Measurements from ENCODE around the gene IP6K1. TPM values are rescaled to one million over a fixed set of nuclear protein-coding genes. Genes with fewer than 3 reads are reported as not detected.

Gene IP6K1
- total RNA-seq, 1 experiment from 2014 or later: 30.6 TPM

- Histone ChIP-seq H3K9me2 (ENCODE audit: insufficient read depth) (no peaks in the 10 kb centered on the region), H2AFZ (ENCODE audit: low read depth, low read length, poor library complexity, severe bottlenecking) (no peak overlapping the region), H3K4me2 (ENCODE audit: low read length) (no peak overlapping the region), H3K27ac (ENCODE audit: low read depth, low read length) (no peak overlapping the region), H3K9me3 (ENCODE audit: control insufficient read depth in 1 of 2, insufficient read depth in 1 of 2, low read depth in 1 of 2, low read length in 2 of 2) (no peaks in the 10 kb centered on the region), H3K27me3 (ENCODE audit: insufficient read depth, low read length) (no peaks in the 10 kb centered on the region), H3K9ac (ENCODE audit: low read length) (no peak overlapping the region), H4K20me1 (ENCODE audit: insufficient read depth) (no peaks in the 10 kb centered on the region), H3K4me3 (replicated peaks in 1 of 2; ENCODE audit: low read depth in 1 of 2, low read length in 2 of 2) (no peak overlapping the region), H3K79me2 (ENCODE audit: insufficient read depth, low read length) (peaks cover 50% of the 10 kb centered on the region), H3K4me1 (ENCODE audit: control insufficient read depth in 1 of 2, insufficient read depth in 2 of 2, low read length in 2 of 2) (no peaks in the 10 kb centered on the region), H3K36me3 (ENCODE audit: control insufficient read depth in 1 of 2, insufficient read depth in 2 of 2, low read length in 2 of 2) (peaks cover 0 to 6% of the 10 kb centered on the region in 2 experiments; a peak in 2 of 4 replicates)
- ChIA-PET POLR2A (no interaction called here), CTCF (no interaction called here), RAD21 (ENCODE audit: low non-redundant PET in 1 of 2, low total read pairs in 2 of 2, uncharacterized antibody in 2 of 2, unreplicated experiment in 2 of 2) (no interaction called here)
- intact Hi-C loops (cut with micrococcal nuclease): no loop called here
- DNase-seq (ENCODE audit: low read depth, low spot score): no peak
- no TSS peak for BruUV-seq (replicated peaks)
- TF ChIP-seq ELF1 (IDR thresholded peaks at IDR 0.05; ENCODE audit: borderline replicate concordance, low read depth): no peak
- TF ChIP-seq EGR1 (IDR thresholded peaks at IDR 0.05; ENCODE audit: low read depth): no peak
- TF ChIP-seq RAD21 (IDR thresholded peaks at IDR 0.05; ENCODE audit: low read depth): no peak
- TF ChIP-seq ZBTB33 (IDR thresholded peaks at IDR 0.05; ENCODE audit: extremely low read depth, insufficient replicate concordance, low read length): no peak
- TF ChIP-seq SIN3A (IDR thresholded peaks at IDR 0.05; ENCODE audit: low read depth): no peak
- TF ChIP-seq CBX3 (IDR thresholded peaks at IDR 0.05; ENCODE audit: low read depth): no peak
- no peak for TF ChIP-seq SRF (IDR thresholded peaks at IDR 0.05; ENCODE audit: low read depth)
- TF ChIP-seq POLR2A (IDR thresholded peaks at IDR 0.05; ENCODE audit: borderline replicate concordance, extremely low read depth, insufficient read depth, insufficient read length): no peak
- no peak for TF ChIP-seq FOSL1 (IDR thresholded peaks at IDR 0.05; ENCODE audit: low read depth)
- no peak for ATAC-seq
These were observed 38.4 kb downstream of the IP6K1 start for GRCh38 chr3:49747792-49748480.
